Colonic mucosa (tissue), 4 donors: Measurements from ENCODE around the gene SENP1. TPM values are rescaled to one million over a fixed set of nuclear protein-coding genes. Genes with fewer than 3 reads are reported as not detected.

Source experiments
- DNase-seq: peaks from one replicate; pipeline ENCODE4 v3.0.0-alpha.2; 2020
- H3K27ac ChIP-seq: fragments of 200-600 bp; one replicate; pipeline ENCODE4 v1.8.0; 2021
- H3K27me3 ChIP-seq: fragments of 200-600 bp; one replicate; pipeline ENCODE4 v1.8.0; 2021
- H3K36me3 ChIP-seq: fragments of 200-600 bp; one replicate; pipeline ENCODE4 v1.8.0; 2021
- H3K4me1 ChIP-seq: fragments of 200-600 bp; one replicate; pipeline ENCODE4 v1.8.0; 2021; ENCODE audit warnings: mild to moderate bottlenecking
- H3K4me3 ChIP-seq: fragments of 200-600 bp; one replicate; pipeline ENCODE4 v1.8.0; 2021
- H3K9ac ChIP-seq, 2 donors: one replicate each; pipeline ENCODE4 v1.7.0; 2013; ENCODE audit warnings: control low read depth in 2 of 2, low read depth in 2 of 2, low read length in 2 of 2
- H3K9me3 ChIP-seq: fragments of 200-600 bp; one replicate; pipeline ENCODE4 v1.8.0; 2021
- CTCF ChIP-seq: fragments of 200-600 bp; IDR thresholded peaks from one replicate; pipeline ENCODE4 v1.8.0; 2022; ENCODE audit warnings: antibody characterized with exemption, mild to moderate bottlenecking
- intact Hi-C: fragments of 100-400 bp; cut with DNase I; formaldehyde crosslinking; loops from one replicate; pipeline ENCODE4 v1.14.1; 2022
- total RNA-seq, 2 donors: library from RNA; stranded (reverse); fragmentation: NEBNext Ultra II Directional in 1 of 2; extraction: Animal tissue kit (Norgen Biotek cat#: 25700) in 1 of 2; gene quantifications; one replicate each; pipeline ENCODE4 v1.2.1, GENCODE V29; 2021
- donor health status: healthy.
- donor health status: DM: no; HTN: no; CAD: no.
- donor health status: DM: no; HTN: no; CAD: no.

SENP1 gene
- total RNA-seq, 2 donors from 2014 or later = 14.9 to 16.8 TPM

GRCh38 chr12:48054955-48055821 is 50.7 kb downstream of the SENP1 start:
- H3K36me3 ChIP-seq = peaks cover 8% of the 10 kb centered on the region
- no peaks in the 10 kb centered on the region for H3K4me1 ChIP-seq
- no peaks in the 10 kb centered on the region for H3K9me3 ChIP-seq
- no peak overlapping the region for H3K4me3 ChIP-seq
- intact Hi-C loops = no loop called here
- H3K27me3 ChIP-seq = no peaks in the 10 kb centered on the region
- TF ChIP-seq CTCF = no peak
- no peak for DNase-seq
- no peak overlapping the region for H3K27ac ChIP-seq
- H3K9ac ChIP-seq = no peak overlapping the region

GRCh38 chr12:48053883-48054282 is 52.0 kb downstream of the SENP1 start:
- Histone ChIP-seq H3K4me1 (no peaks in the 10 kb centered on the region), H3K4me3 (no peak overlapping the region), H3K36me3 (no peaks in the 10 kb centered on the region), H3K9me3 (no peaks in the 10 kb centered on the region), H3K9ac (no peak overlapping the region), H3K27me3 (no peaks in the 10 kb centered on the region), H3K27ac (no peak overlapping the region)
- intact Hi-C loops = no loop called here
- TF ChIP-seq CTCF = no peak
- DNase-seq = no peak

GRCh38 chr12:48053122-48053521 is 52.8 kb downstream of the SENP1 start:
- H3K27ac ChIP-seq = no peak overlapping the region

GRCh38 chr12:48051681-48052080 is 54.2 kb downstream of the SENP1 start:
- Histone ChIP-seq H3K4me3 (no peak overlapping the region), H3K36me3 (no peaks in the 10 kb centered on the region), H3K4me1 (no peaks in the 10 kb centered on the region), H3K9ac (no peak overlapping the region), H3K9me3 (no peaks in the 10 kb centered on the region), H3K27ac (no peak overlapping the region), H3K27me3 (no peaks in the 10 kb centered on the region)
- no peak for TF ChIP-seq CTCF
- no peak for DNase-seq
- intact Hi-C loops = no loop called here

More at GRCh38 chr12:48053122-48053521, 52.8 kb downstream of the SENP1 start:
- Histone ChIP-seq H3K27me3 (no peaks in the 10 kb centered on the region), H3K4me1 (no peaks in the 10 kb centered on the region), H3K4me3 (no peak overlapping the region), H3K9ac (no peak overlapping the region), H3K9me3 (no peaks in the 10 kb centered on the region), H3K36me3 (no peaks in the 10 kb centered on the region)
- intact Hi-C loops = no loop called here
- TF ChIP-seq CTCF = no peak
- DNase-seq = no peak

GRCh38 chr12:48050174-48050573 is 55.7 kb downstream of the SENP1 start:
- no peak for DNase-seq
- H3K27me3 ChIP-seq = no peaks in the 10 kb centered on the region
- no peaks in the 10 kb centered on the region for H3K9me3 ChIP-seq
- intact Hi-C loops = no loop called here
- peak overlapping the region in 1 of 2 donors; percentile 16 for H3K9ac ChIP-seq
- H3K4me3 ChIP-seq = no peak overlapping the region
- H3K27ac ChIP-seq = no peak overlapping the region
- H3K4me1 ChIP-seq = no peaks in the 10 kb centered on the region
- TF ChIP-seq CTCF = no peak
- no peaks in the 10 kb centered on the region for H3K36me3 ChIP-seq
